Kidney (tissue), 14 donors: ENCODE results near the gene DHH. TPM values are rescaled to one million over a fixed set of nuclear protein-coding genes. Genes with fewer than 3 reads are reported as not detected.
A peak's percentile ranks its signal among the peaks of the same experiment; 100 is the strongest.

Source experiments
- DNase-seq, 5 donors: peaks; one replicate each; pipeline ENCODE4 v3.0.0-alpha.2; 2013 to 2020
- FAIRE-seq: peaks from 2 replicates; lab custom pipeline; 2012; peaks lifted over from hg19 to GRCh38; lab: Jason Lieb, UNC
- H3K27ac ChIP-seq, 2 donors: one replicate each; pipeline ENCODE4 v1.7.0; 2013; ENCODE audit warnings: low read depth in 2 of 2, low read length in 2 of 2, inconsistent platforms in 1 of 2
- H3K27me3 ChIP-seq: one replicate; pipeline ENCODE4 v1.7.1; 2013; ENCODE audit warnings: low read length, inconsistent platforms; ENCODE audit not compliant: control insufficient read depth, insufficient read depth
- H3K36me3 ChIP-seq, 3 donors: one replicate each; pipeline versions ENCODE4 v1.7.0 to v1.7.1; 2013; ENCODE audit warnings: low read length in 3 of 3, control low read depth in 1 of 3, inconsistent platforms in 1 of 3; ENCODE audit not compliant: insufficient read depth in 3 of 3, control insufficient read depth in 2 of 3
- H3K4me1 ChIP-seq, 3 donors: one replicate each; pipeline versions ENCODE4 v1.7.0 to v1.7.1; 2013; ENCODE audit warnings: low read length in 3 of 3, inconsistent platforms in 1 of 3, low read depth in 1 of 3; ENCODE audit not compliant: control insufficient read depth in 2 of 3, insufficient read depth in 2 of 3
- H3K4me3 ChIP-seq, 3 donors: one replicate each; pipeline versions ENCODE4 v1.7.0 to v1.8.1; 2013; ENCODE audit warnings: low read length in 3 of 3, control low read depth in 1 of 3, inconsistent platforms in 1 of 3
- H3K9ac ChIP-seq, 3 donors: one replicate each; pipeline versions ENCODE4 v1.7.0 to v1.7.1; 2013; ENCODE audit warnings: low read length in 3 of 3, control low read depth in 1 of 3, inconsistent platforms in 1 of 3
- H3K9me3 ChIP-seq, 3 donors: one replicate each; pipeline versions ENCODE4 v1.7.0 to v1.7.1; 2013; ENCODE audit warnings: low read length in 3 of 3, control low read depth in 1 of 3, inconsistent platforms in 1 of 3; ENCODE audit not compliant: control insufficient read depth in 2 of 3, insufficient read depth in 1 of 3
- intact Hi-C: fragments of 100-400 bp; cut with DNase I; formaldehyde crosslinking; loops from one replicate; pipeline ENCODE4 v1.11.1; 2022
- polyA plus RNA-seq: library from polyadenylated mRNA; stranded (reverse); fragments of 350-450 nt; fragmentation: Illumina TruSeq; extraction: RNeasy Lipid Tissue Mini Kit (QIAGEN cat#74804); gene quantifications from one replicate; pipeline ENCODE4 v1.2.3, GENCODE V29; 2014; ENCODE audit warnings: low read depth, low replicate concordance; ENCODE audit not compliant: insufficient read depth
- total RNA-seq: library from RNA; stranded (reverse); fragmentation: NEBNext Ultra II Directional; extraction: Animal tissue kit (Norgen Biotek cat#: 25700); gene quantifications from one replicate; pipeline ENCODE4 v1.2.1, GENCODE V29; 2021
- TF ChIP-seq, protein P1 (sequence below): IDR thresholded peaks from 3 replicates; pipeline ENCODE4 v1.5.1; 2012; ENCODE audit warnings: mild to moderate bottlenecking, moderate library complexity, borderline replicate concordance; ENCODE audit not compliant: insufficient read depth; ENCODE audit errors: extremely low read depth
- donor health status: control.
- donor health status: control.
- donor health status: control.
- donor health status: control.
- donor health status: control.
- donor health status: DM: yes; HTN: yes; CAD: no.
- donor health status: Normal renal cell carcinoma (clear cell type).

The DHH gene
- total and polyA plus RNA-seq, 2 donors from 2014 or later = 0.54 to 1.6 TPM

DNA sequence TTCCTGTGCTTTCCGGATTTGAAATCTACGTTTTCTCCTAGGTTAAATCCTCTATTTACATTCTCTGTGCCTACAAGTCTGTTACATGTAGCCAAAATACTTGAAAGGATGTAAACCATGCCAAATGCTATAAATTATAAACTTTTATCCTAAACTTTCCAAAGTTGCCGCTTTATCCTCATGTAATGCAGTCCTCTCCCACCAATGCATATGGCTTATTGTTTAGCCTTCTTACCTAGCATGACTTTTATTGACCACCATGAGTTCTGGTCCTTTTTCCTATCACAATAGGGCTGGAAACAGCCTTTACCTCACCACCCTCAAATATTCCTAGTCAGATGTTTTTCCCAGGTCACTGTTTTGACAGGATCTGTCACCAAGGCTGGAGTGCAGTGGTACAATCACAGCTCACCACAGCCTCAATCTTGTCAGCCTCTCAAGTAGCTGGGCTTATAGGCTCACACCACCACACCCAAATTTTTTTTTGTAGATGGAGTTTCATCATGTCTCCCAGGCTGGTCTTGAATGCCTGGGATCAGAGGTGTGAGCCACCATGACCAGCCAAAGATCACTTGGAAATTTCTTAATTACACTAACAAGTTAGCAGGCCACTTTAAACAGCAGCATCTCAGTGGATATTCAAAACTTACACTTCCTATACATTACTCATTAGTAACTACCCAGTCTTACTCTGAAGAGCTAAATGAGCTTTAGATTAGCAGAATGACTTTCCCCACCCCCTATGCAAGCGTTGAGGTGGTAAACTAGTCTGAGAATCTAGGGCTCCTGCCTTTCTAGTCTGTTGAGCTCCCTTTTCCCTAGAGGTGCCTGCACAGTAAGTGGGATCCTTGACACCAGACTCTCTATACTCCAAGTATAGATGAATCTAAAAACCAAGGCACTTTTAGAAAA is 32.5 kb upstream of the DHH start:
- Histone ChIP-seq H3K4me3 (no peak overlapping the region), H3K9me3 (no peaks in the 10 kb centered on the region), H3K36me3 (peaks cover 10 to 27% (median 11%) of the 10 kb centered on the region in 3 donors), H3K27ac (no peak overlapping the region), H3K9ac (no peak overlapping the region), H3K4me1 (peaks cover 0 to 13% (median 5%) of the 10 kb centered on the region in 3 donors), H3K27me3 (no peaks in the 10 kb centered on the region)
- FAIRE-seq = no peak
- intact Hi-C loops = loop anchor here (10.0 kb wide), 1 partner anchor 62 kb away; the partner anchor contains the start of genes KMT2D and RHEBL1
- TF ChIP-seq, protein P1, sequence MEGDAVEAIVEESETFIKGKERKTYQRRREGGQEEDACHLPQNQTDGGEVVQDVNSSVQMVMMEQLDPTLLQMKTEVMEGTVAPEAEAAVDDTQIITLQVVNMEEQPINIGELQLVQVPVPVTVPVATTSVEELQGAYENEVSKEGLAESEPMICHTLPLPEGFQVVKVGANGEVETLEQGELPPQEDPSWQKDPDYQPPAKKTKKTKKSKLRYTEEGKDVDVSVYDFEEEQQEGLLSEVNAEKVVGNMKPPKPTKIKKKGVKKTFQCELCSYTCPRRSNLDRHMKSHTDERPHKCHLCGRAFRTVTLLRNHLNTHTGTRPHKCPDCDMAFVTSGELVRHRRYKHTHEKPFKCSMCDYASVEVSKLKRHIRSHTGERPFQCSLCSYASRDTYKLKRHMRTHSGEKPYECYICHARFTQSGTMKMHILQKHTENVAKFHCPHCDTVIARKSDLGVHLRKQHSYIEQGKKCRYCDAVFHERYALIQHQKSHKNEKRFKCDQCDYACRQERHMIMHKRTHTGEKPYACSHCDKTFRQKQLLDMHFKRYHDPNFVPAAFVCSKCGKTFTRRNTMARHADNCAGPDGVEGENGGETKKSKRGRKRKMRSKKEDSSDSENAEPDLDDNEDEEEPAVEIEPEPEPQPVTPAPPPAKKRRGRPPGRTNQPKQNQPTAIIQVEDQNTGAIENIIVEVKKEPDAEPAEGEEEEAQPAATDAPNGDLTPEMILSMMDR = no peak
- DNase-seq = no peak

DNA sequence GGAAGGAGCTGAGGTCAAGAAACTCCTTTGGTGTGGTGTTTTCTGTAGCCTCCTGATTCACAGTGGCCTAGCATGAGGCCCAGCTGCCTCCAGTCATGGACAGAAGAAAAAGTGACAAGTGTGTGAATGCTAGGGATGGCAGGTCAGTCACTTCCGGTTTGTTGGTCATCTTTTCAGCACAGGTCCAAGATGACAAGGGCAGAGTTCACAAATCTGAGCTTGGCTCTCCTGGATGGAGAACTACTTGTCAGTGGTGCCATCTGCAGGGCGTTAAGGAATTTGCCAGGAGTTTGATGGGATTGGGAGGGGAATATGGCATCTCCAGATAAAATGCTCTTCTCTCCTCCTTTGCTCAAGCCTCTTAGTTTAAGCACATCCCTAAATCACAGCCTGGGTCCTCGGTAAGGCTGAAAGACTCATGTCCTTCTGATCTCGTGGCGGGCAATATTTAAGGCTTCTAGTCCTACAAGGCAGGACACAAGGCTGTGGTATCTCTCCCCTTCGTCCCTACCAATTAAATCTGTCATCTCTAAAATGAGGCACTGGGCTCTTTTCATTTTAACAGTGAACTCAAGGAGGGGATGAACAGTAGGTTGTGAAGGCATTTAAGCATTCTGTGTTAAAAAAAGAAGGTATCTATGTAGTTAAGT is 26.6 kb upstream of the DHH start:
- no peaks in the 10 kb centered on the region for H3K36me3 ChIP-seq
- H3K27me3 ChIP-seq = no peaks in the 10 kb centered on the region
- no peak overlapping the region for H3K4me3 ChIP-seq
- no peak for FAIRE-seq
- H3K27ac ChIP-seq = no peak overlapping the region
- no peaks in the 10 kb centered on the region for H3K9me3 ChIP-seq
- DNase-seq = peak in 3 of 5 donors; percentile 24 to 80 (median 57)
- TF ChIP-seq, protein P1 = peak; percentile 64
- no peaks in the 10 kb centered on the region for H3K4me1 ChIP-seq
- intact Hi-C loops = loop anchor here (10.0 kb wide), 1 partner anchor 56 kb away; the partner anchor contains the start of genes KMT2D and RHEBL1
- no peak overlapping the region for H3K9ac ChIP-seq

DNA sequence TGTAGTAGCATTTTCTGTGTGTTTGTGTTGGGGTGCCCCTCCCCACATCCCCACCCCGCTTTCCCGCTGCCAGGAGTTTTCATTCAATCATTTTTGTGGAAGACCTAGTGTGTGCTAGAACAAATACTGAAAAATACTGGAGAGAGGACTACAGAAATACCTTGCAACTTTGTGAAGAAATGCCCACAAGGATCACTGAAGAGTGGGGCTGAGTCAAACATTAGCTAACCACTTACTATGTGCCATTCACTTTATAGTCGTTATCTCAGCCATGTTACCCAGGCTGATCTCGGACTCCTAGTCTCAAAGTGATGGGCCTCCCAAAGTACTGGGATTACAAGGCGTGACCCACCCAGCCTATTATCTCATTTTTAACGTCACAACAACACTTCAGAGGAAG is 16.6 kb upstream of the DHH start:
- H3K4me1 ChIP-seq = peaks cover 3 to 11% (median 10%) of the 10 kb centered on the region in 3 donors
- TF ChIP-seq, protein P1 = no peak
- DNase-seq = no peak
- no peaks in the 10 kb centered on the region for H3K9me3 ChIP-seq
- H3K27me3 ChIP-seq = no peaks in the 10 kb centered on the region
- intact Hi-C loops = no loop called here
- FAIRE-seq = no peak
- H3K27ac ChIP-seq = peak overlapping the region; percentile 24 to 98
- H3K9ac ChIP-seq = peak overlapping the region in 2 of 3 donors; percentile 58 to 99
- H3K36me3 ChIP-seq = peaks cover 0 to 8% (median 7%) of the 10 kb centered on the region in 3 donors
- peak overlapping the region; percentile 78 to 95 (median 79) for H3K4me3 ChIP-seq
